Liver (tissue), 9 donors: ENCODE measurements around the gene TGFBI. TPM values are rescaled to one million over a fixed set of nuclear protein-coding genes. Genes with fewer than 3 reads are reported as not detected.

Experiments
- DNase-seq: peaks from one replicate; pipeline ENCODE4 v3.0.0-alpha.2; 2017; ENCODE audit warnings: low spot score
- H3K27ac ChIP-seq, 2 donors: one replicate each; pipeline ENCODE4 v1.7.0; 2013; ENCODE audit warnings: inconsistent platforms in 2 of 2, low read length in 2 of 2, control low read depth in 1 of 2, low read depth in 1 of 2, mild to moderate bottlenecking in 1 of 2
- H3K27me3 ChIP-seq, 4 donors: one replicate each; pipeline versions ENCODE4 v1.6.1 to v1.7.0; 2013; ENCODE audit warnings: low read length in 3 of 4, inconsistent platforms in 1 of 4, mild to moderate bottlenecking in 1 of 4, moderate library complexity in 1 of 4; ENCODE audit not compliant: control insufficient read depth in 4 of 4, insufficient read depth in 4 of 4
- H3K36me3 ChIP-seq, 4 donors: one replicate each; pipeline versions ENCODE4 v1.6.1 to v1.7.0; 2013; ENCODE audit warnings: low read length in 3 of 4, mild to moderate bottlenecking in 3 of 4, low read depth in 1 of 4, moderate library complexity in 1 of 4; ENCODE audit not compliant: control insufficient read depth in 4 of 4, insufficient read depth in 3 of 4
- H3K4me1 ChIP-seq, 4 donors: one replicate each; pipeline versions ENCODE4 v1.6.1 to v1.7.0; 2013; ENCODE audit warnings: low read length in 3 of 4, mild to moderate bottlenecking in 3 of 4, moderate library complexity in 1 of 4; ENCODE audit not compliant: control insufficient read depth in 4 of 4, insufficient read depth in 4 of 4
- H3K4me3 ChIP-seq, 3 donors: one replicate each; pipeline versions ENCODE4 v1.6.1 to v1.7.0; 2013; ENCODE audit warnings: low read length in 3 of 3, control low read depth in 1 of 3, low read depth in 1 of 3, mild to moderate bottlenecking in 1 of 3
- H3K9ac ChIP-seq, 2 donors: one replicate each; pipeline ENCODE4 v1.7.0; 2013; ENCODE audit warnings: low read length in 2 of 2, mild to moderate bottlenecking in 2 of 2, moderate library complexity in 2 of 2, control low read depth in 1 of 2, low read depth in 1 of 2
- H3K9me3 ChIP-seq, 4 donors: one replicate each; pipeline versions ENCODE4 v1.6.1 to v1.7.0; 2013; ENCODE audit warnings: low read length in 3 of 4; ENCODE audit not compliant: control insufficient read depth in 4 of 4
- EGR1 ChIP-seq, 2 donors: IDR thresholded peaks; 2 replicates each; pipeline ENCODE4 v1.6.1; 2016 to 2018; ENCODE audit warnings: antibody characterized with exemption in 2 of 2, low read depth in 2 of 2
- FOXA1 ChIP-seq: IDR thresholded peaks from 2 replicates; pipeline ENCODE4 v1.6.1; 2016; ENCODE audit warnings: antibody characterized with exemption
- FOXA2 ChIP-seq: IDR thresholded peaks from 2 replicates; pipeline ENCODE4 v1.6.1; 2016; ENCODE audit warnings: antibody characterized with exemption
- GABPA ChIP-seq, 2 donors: IDR thresholded peaks in 1 of 2; conservative IDR thresholded peaks in 1 of 2; 2 replicates each; pipeline ENCODE4 v1.6.1; 2016; ENCODE audit warnings: antibody characterized with exemption in 2 of 2, mild to moderate bottlenecking in 1 of 2, moderate library complexity in 1 of 2
- HNF4A ChIP-seq, 2 donors: conservative IDR thresholded peaks; 2 replicates each; pipeline ENCODE4 v1.6.1; 2016; ENCODE audit warnings: antibody characterized with exemption in 2 of 2, mild to moderate bottlenecking in 2 of 2
- HNF4G ChIP-seq: IDR thresholded peaks from 2 replicates; pipeline ENCODE4 v1.6.1; 2016; ENCODE audit warnings: antibody characterized with exemption
- JUND ChIP-seq, 2 donors: IDR thresholded peaks; 2 replicates each; pipeline ENCODE4 v1.6.1; 2016; ENCODE audit warnings: antibody characterized with exemption in 2 of 2
- NR2F2 ChIP-seq: IDR thresholded peaks from 2 replicates; pipeline ENCODE4 v1.6.1; 2016; ENCODE audit warnings: antibody characterized with exemption
- RAD21 ChIP-seq, 2 donors: IDR thresholded peaks; 2 replicates each; pipeline ENCODE4 v1.6.1; 2016; ENCODE audit warnings: antibody characterized with exemption in 2 of 2, mild to moderate bottlenecking in 2 of 2
- RXRA ChIP-seq, 2 donors: IDR thresholded peaks; 2 replicates each; pipeline ENCODE4 v1.6.1; 2017 to 2018; ENCODE audit warnings: antibody characterized with exemption in 2 of 2, mild to moderate bottlenecking in 1 of 2
- SP1 ChIP-seq: IDR thresholded peaks from 2 replicates; pipeline ENCODE4 v1.6.1; 2018; ENCODE audit warnings: antibody characterized with exemption, mild to moderate bottlenecking
- TAF1 ChIP-seq: conservative IDR thresholded peaks from 2 replicates; pipeline ENCODE4 v1.6.1; 2016; ENCODE audit warnings: antibody characterized with exemption, mild to moderate bottlenecking
- YY1 ChIP-seq: IDR thresholded peaks from 2 replicates; pipeline ENCODE4 v1.6.1; 2016; ENCODE audit warnings: antibody characterized with exemption, mild to moderate bottlenecking
- WGBS: extraction: QIAGEN DNeasy Blood & Tissue Kit; methylation state at CpG from one replicate; pipeline ENCODE4 v1.1.7; 2013; 5-methylcytosine and 5-hydroxymethylcytosine counted together
- polyA plus RNA-seq, 2 donors: library from polyadenylated mRNA; stranded (reverse) in 1 of 2; unstranded in 1 of 2; fragments of 200-250 nt in 1 of 2; fragments of >200 nt in 1 of 2; fragmentation: Nextera tagmentation in 1 of 2; extraction: Ambion mirVana in 1 of 2; gene quantifications; one replicate each; pipeline versions ENCODE4 v1.2.1 to v1.2.3, GENCODE V29; 2013 to 2015
- total RNA-seq, 2 donors: library from RNA; depleted of rRNA; stranded (reverse); fragments of >200 nt; gene quantifications; one replicate each; pipeline ENCODE4 v1.2.3, GENCODE V29; 2014
- TF ChIP-seq, protein P1 (sequence below): IDR thresholded peaks from 2 replicates; pipeline ENCODE4 v1.6.1; 2016; ENCODE audit warnings: antibody characterized with exemption
- TF ChIP-seq, protein P2 (sequence below): IDR thresholded peaks from 2 replicates; pipeline ENCODE4 v1.6.1; 2016; ENCODE audit warnings: antibody characterized with exemption
- TF ChIP-seq, protein P3 (sequence below): IDR thresholded peaks from 2 replicates; pipeline ENCODE4 v1.6.1; 2016; ENCODE audit warnings: antibody characterized with exemption
- TF ChIP-seq, protein P4 (sequence below): IDR thresholded peaks from 2 replicates; pipeline ENCODE4 v1.6.1; 2016; ENCODE audit warnings: antibody characterized with exemption, mild to moderate bottlenecking
- TF ChIP-seq, protein P5 (sequence below): fragments of 150-350 bp; IDR thresholded peaks from 2 replicates; pipeline ENCODE4 v1.5.1; 2017; ENCODE audit warnings: improper control_type of control experiment, low read depth, low read length; ENCODE audit not compliant: missing input control
- donor health status: healthy.
- donor health status: healthy.
- donor health status: healthy.
- donor health status: healthy.
- donor health status: healthy.

The TGFBI gene
- total and polyA plus RNA-seq, 4 donors = 33.7 to 144 (median 44.1) TPM

DNA sequence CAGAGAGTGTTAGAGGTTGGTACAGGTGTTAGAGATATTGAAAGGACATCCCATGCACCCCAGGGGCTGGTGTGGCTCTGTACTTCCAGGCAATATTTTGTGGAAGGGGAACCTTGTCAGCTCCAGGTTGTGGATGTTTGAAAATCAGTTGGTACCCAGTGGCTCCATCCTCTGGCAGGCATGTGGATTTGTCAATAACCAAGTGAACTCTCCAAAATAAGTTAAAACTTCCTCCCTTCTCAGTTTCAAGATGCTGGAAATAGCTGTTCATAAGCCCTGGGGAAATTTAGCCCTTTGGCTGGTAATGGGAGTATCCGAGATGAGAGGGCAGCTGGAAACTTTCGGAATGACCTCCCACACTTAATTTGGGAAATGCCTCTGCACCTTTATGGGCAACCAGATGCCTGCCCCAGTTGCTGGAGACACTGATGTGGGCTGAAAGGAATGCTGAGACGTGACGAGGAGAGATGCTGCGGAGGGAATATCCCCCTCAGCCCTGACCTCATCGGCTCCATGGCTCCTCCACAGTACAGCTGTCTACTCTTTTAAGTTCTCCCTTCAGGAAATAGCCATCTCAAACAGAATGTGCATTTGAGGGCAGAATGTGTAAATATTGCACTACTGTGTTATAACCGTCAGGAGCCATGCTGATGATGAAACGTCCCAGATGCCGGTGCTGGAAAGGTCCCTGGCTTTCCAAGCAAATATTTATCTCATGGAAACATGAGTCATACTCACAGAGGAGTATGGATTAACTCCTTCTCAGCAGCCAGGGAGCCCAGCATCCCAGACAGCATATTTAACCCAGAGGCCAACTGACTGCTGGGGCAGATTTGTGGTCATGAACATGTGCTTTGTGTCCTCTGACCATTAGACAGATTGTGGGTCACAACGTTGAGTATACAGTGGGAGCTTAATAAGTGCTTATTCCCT is 29.5 kb downstream of the TGFBI start:
- no peaks in the 10 kb centered on the region for H3K27me3 ChIP-seq
- peaks cover 0 to 31% (median 14%) of the 10 kb centered on the region in 4 donors for H3K36me3 ChIP-seq
- TF ChIP-seq, protein P1, sequence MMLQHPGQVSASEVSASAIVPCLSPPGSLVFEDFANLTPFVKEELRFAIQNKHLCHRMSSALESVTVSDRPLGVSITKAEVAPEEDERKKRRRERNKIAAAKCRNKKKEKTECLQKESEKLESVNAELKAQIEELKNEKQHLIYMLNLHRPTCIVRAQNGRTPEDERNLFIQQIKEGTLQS = peak; percentile 99
- TF ChIP-seq GABPA (IDR thresholded peaks at IDR 0.05 in 1 of 2, conservative IDR thresholded peaks at IDR 0.05 in 1 of 2) (no peak), FOXA2 (peak; percentile 98), RAD21 (IDR thresholded peaks at IDR 0.05) (peak; percentile 46 to 64), SP1 (peak; percentile 93), EGR1 (IDR thresholded peaks at IDR 0.05; ENCODE audit: low read depth in 2 of 2) (peak; percentile 75 to 96), YY1 (peak; percentile 95), HNF4G (peak; percentile 28), JUND (IDR thresholded peaks at IDR 0.05) (peak; percentile 100), FOXA1 (peak; percentile 97), HNF4A (conservative IDR thresholded peaks at IDR 0.05) (peak; percentile 70 to 89), NR2F2 (peak; percentile 82), RXRA (IDR thresholded peaks at IDR 0.05) (peak; percentile 91 to 98), TAF1 (peak; percentile 22)
- TF ChIP-seq, protein P2, sequence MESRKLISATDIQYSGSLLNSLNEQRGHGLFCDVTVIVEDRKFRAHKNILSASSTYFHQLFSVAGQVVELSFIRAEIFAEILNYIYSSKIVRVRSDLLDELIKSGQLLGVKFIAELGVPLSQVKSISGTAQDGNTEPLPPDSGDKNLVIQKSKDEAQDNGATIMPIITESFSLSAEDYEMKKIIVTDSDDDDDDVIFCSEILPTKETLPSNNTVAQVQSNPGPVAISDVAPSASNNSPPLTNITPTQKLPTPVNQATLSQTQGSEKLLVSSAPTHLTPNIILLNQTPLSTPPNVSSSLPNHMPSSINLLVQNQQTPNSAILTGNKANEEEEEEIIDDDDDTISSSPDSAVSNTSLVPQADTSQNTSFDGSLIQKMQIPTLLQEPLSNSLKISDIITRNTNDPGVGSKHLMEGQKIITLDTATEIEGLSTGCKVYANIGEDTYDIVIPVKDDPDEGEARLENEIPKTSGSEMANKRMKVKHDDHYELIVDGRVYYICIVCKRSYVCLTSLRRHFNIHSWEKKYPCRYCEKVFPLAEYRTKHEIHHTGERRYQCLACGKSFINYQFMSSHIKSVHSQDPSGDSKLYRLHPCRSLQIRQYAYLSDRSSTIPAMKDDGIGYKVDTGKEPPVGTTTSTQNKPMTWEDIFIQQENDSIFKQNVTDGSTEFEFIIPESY = peak; percentile 91
- TF ChIP-seq, protein P3, sequence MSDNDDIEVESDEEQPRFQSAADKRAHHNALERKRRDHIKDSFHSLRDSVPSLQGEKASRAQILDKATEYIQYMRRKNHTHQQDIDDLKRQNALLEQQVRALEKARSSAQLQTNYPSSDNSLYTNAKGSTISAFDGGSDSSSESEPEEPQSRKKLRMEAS = peak; percentile 95
- TF ChIP-seq, protein P4, sequence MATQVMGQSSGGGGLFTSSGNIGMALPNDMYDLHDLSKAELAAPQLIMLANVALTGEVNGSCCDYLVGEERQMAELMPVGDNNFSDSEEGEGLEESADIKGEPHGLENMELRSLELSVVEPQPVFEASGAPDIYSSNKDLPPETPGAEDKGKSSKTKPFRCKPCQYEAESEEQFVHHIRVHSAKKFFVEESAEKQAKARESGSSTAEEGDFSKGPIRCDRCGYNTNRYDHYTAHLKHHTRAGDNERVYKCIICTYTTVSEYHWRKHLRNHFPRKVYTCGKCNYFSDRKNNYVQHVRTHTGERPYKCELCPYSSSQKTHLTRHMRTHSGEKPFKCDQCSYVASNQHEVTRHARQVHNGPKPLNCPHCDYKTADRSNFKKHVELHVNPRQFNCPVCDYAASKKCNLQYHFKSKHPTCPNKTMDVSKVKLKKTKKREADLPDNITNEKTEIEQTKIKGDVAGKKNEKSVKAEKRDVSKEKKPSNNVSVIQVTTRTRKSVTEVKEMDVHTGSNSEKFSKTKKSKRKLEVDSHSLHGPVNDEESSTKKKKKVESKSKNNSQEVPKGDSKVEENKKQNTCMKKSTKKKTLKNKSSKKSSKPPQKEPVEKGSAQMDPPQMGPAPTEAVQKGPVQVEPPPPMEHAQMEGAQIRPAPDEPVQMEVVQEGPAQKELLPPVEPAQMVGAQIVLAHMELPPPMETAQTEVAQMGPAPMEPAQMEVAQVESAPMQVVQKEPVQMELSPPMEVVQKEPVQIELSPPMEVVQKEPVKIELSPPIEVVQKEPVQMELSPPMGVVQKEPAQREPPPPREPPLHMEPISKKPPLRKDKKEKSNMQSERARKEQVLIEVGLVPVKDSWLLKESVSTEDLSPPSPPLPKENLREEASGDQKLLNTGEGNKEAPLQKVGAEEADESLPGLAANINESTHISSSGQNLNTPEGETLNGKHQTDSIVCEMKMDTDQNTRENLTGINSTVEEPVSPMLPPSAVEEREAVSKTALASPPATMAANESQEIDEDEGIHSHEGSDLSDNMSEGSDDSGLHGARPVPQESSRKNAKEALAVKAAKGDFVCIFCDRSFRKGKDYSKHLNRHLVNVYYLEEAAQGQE = peak; percentile 84
- TF ChIP-seq, protein P5, sequence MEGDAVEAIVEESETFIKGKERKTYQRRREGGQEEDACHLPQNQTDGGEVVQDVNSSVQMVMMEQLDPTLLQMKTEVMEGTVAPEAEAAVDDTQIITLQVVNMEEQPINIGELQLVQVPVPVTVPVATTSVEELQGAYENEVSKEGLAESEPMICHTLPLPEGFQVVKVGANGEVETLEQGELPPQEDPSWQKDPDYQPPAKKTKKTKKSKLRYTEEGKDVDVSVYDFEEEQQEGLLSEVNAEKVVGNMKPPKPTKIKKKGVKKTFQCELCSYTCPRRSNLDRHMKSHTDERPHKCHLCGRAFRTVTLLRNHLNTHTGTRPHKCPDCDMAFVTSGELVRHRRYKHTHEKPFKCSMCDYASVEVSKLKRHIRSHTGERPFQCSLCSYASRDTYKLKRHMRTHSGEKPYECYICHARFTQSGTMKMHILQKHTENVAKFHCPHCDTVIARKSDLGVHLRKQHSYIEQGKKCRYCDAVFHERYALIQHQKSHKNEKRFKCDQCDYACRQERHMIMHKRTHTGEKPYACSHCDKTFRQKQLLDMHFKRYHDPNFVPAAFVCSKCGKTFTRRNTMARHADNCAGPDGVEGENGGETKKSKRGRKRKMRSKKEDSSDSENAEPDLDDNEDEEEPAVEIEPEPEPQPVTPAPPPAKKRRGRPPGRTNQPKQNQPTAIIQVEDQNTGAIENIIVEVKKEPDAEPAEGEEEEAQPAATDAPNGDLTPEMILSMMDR = peak; percentile 32
- H3K9ac ChIP-seq = peak overlapping the region in 1 of 2 donors; percentile 46
- peak overlapping the region; percentile 93 to 94 for H3K27ac ChIP-seq
- H3K4me1 ChIP-seq = peaks cover 17 to 56% (median 33%) of the 10 kb centered on the region in 4 donors
- H3K4me3 ChIP-seq = no peak overlapping the region
- WGBS = 21% methylated on average over 10 of the region's 10 CpGs
- H3K9me3 ChIP-seq = no peaks in the 10 kb centered on the region
- no peak for DNase-seq
